GM12878 (cell line): Measurements from ENCODE around the gene PRDM16.

ENCODE experiments used
- ATF7 ChIP-seq: fragments of 450-650 bp; IDR thresholded peaks from 2 replicates; pipeline ENCODE4 v1.6.1; 2016; ENCODE audit warnings: low read depth, mild to moderate bottlenecking
- BHLHE40 ChIP-seq, 2 experiments: fragments of 450-650 bp in 1 of 2; IDR thresholded peaks; 2 replicates each; pipeline ENCODE4 v1.6.1; 2011 to 2017; ENCODE audit warnings: low read depth in 2 of 2, borderline replicate concordance in 1 of 2, improper control_type of control experiment in 1 of 2, low read length in 1 of 2, mild to moderate bottlenecking in 1 of 2
- CEBPB ChIP-seq, 2 experiments: fragments of 150-350 bp in 1 of 2; IDR thresholded peaks; 2 replicates each; pipeline ENCODE4 v1.6.1; 2012 to 2014; ENCODE audit warnings: low read depth in 2 of 2, low read length in 2 of 2, borderline replicate concordance in 1 of 2, inconsistent platforms in 1 of 2
- EZH2 ChIP-seq: IDR thresholded peaks from 2 replicates; pipeline ENCODE4 v1.6.1; 2012; ENCODE audit warnings: low read depth, mild to moderate bottlenecking, control low read depth, inconsistent platforms, low read length, borderline replicate concordance; ENCODE audit not compliant: control insufficient read depth
- POLR2A ChIP-seq: IDR thresholded peaks from 2 replicates; pipeline ENCODE4 v1.6.1; 2011; ENCODE audit warnings: low read depth, mild to moderate bottlenecking, low read length
- RBBP5 ChIP-seq: fragments of 200-600 bp; sonication (generic); conservative IDR thresholded peaks from 2 replicates; pipeline ENCODE4 v1.6.1; 2016
- SIX5 ChIP-seq: IDR thresholded peaks from 2 replicates; pipeline ENCODE4 v1.6.1; 2011; ENCODE audit warnings: mild to moderate bottlenecking, low read depth, low read length, moderate library complexity; ENCODE audit not compliant: severe bottlenecking
- SPI1 ChIP-seq: IDR thresholded peaks from 2 replicates; pipeline ENCODE4 v1.6.1; 2011; ENCODE audit warnings: low read depth, mild to moderate bottlenecking, low read length, moderate library complexity, borderline replicate concordance; ENCODE audit not compliant: insufficient read depth
- USF2 ChIP-seq: IDR thresholded peaks from 2 replicates; pipeline ENCODE4 v1.6.1; 2011; ENCODE audit warnings: low read depth, low read length, improper control_type of control experiment, borderline replicate concordance
- YY1 ChIP-seq: IDR thresholded peaks from 2 replicates; pipeline ENCODE4 v1.6.1; 2011; ENCODE audit warnings: low read depth, mild to moderate bottlenecking, low read length
- TF ChIP-seq, protein P1 (sequence below): IDR thresholded peaks from 2 replicates; pipeline ENCODE4 v1.6.1; 2012; ENCODE audit warnings: low read depth, low read length, improper control_type of control experiment
- TF ChIP-seq, protein P2 (sequence below), 3 experiments: IDR thresholded peaks in 2 of 3; conservative IDR thresholded peaks in 1 of 3; 2 replicates each; pipeline ENCODE4 v1.5.1; 2011; ENCODE audit warnings: low read depth in 3 of 3, low read length in 3 of 3, mild to moderate bottlenecking in 3 of 3, control low read depth in 2 of 3, moderate library complexity in 2 of 3, inconsistent platforms in 1 of 3, mixed read lengths in 1 of 3; ENCODE audit not compliant: control insufficient read depth in 2 of 3, insufficient read depth in 1 of 3; ENCODE audit errors: extremely low read depth in 1 of 3

GRCh38 chr1:3055051-3055450 is 14.0 kb upstream of the PRDM16 start:
- TF ChIP-seq SIX5 = no peak
- TF ChIP-seq, protein P1, sequence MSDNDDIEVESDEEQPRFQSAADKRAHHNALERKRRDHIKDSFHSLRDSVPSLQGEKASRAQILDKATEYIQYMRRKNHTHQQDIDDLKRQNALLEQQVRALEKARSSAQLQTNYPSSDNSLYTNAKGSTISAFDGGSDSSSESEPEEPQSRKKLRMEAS = no peak
- no peak for TF ChIP-seq BHLHE40 (IDR thresholded peaks at IDR 0.05; ENCODE audit: borderline replicate concordance in 1 of 2, low read depth in 2 of 2, low read length in 1 of 2)
- TF ChIP-seq, protein P2, sequence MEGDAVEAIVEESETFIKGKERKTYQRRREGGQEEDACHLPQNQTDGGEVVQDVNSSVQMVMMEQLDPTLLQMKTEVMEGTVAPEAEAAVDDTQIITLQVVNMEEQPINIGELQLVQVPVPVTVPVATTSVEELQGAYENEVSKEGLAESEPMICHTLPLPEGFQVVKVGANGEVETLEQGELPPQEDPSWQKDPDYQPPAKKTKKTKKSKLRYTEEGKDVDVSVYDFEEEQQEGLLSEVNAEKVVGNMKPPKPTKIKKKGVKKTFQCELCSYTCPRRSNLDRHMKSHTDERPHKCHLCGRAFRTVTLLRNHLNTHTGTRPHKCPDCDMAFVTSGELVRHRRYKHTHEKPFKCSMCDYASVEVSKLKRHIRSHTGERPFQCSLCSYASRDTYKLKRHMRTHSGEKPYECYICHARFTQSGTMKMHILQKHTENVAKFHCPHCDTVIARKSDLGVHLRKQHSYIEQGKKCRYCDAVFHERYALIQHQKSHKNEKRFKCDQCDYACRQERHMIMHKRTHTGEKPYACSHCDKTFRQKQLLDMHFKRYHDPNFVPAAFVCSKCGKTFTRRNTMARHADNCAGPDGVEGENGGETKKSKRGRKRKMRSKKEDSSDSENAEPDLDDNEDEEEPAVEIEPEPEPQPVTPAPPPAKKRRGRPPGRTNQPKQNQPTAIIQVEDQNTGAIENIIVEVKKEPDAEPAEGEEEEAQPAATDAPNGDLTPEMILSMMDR (IDR thresholded peaks at IDR 0.05 in 2 of 3, conservative IDR thresholded peaks at IDR 0.05 in 1 of 3; ENCODE audit: control insufficient read depth in 2 of 3, extremely low read depth in 1 of 3, insufficient read depth in 1 of 3, low read depth in 3 of 3, low read length in 3 of 3) = no peak
- no peak for TF ChIP-seq EZH2
- TF ChIP-seq YY1 = no peak
- no peak for TF ChIP-seq SPI1
- no peak for TF ChIP-seq CEBPB (IDR thresholded peaks at IDR 0.05; ENCODE audit: borderline replicate concordance in 1 of 2, low read depth in 2 of 2, low read length in 2 of 2)
- TF ChIP-seq ATF7 = no peak
- no peak for TF ChIP-seq USF2
- TF ChIP-seq RBBP5 = no peak
- TF ChIP-seq POLR2A = no peak
